Colon (tissue), 2 donors: Measurements from ENCODE around the gene NCOA7.
"Not testable (repeated sequence)": the region's sequence is repeated elsewhere in the genome, so short reads cannot be mapped to it uniquely, and the experiment has no call there.

Experiments
- FAIRE-seq: peaks from 2 replicates; lab custom pipeline; 2012; peaks lifted over from hg19 to GRCh38; lab: Jason Lieb, UNC
- donor health status: control.
- donor health status: control.

The NCOA7 gene

DNA sequence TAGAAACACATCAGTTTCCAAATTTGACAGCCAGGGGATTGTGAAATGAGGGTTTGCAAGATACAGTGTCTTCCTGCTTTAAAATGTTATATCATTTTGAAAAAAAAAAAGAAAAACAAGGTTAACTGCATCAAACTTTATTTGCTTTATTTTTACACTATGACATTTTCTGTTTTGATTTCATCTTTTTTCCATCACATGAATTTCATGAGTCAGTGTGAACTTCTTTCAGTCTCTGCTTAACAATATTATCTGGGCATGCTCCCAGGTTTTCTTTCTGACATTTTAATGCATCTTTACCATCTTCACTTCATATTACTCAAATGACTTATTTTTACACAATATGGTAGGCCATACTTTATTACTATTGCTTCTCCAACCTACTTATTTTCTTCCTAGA is 1.9 kb downstream of the NCOA7 start:
- FAIRE-seq: no peak

DNA sequence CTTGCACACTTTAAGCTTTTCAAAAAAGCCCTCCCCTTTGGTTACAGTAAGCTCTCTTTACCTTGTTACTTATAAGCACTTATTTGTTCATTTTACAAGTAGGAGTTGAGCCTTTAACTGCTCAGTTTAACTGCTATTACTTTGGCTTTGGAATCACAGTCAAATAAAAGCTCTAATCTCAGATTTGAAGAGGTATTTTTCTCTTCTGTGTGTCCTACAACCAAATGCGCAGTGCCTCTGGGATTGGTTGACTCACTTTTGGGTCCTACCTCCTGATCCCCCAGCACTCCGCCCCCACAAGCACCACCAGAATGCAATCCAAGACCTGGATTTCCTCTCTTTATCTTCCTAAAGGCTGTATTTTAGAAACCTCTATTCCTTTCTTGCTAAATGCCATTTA is 2.5 kb downstream of the NCOA7 start:
- FAIRE-seq: no peak

DNA sequence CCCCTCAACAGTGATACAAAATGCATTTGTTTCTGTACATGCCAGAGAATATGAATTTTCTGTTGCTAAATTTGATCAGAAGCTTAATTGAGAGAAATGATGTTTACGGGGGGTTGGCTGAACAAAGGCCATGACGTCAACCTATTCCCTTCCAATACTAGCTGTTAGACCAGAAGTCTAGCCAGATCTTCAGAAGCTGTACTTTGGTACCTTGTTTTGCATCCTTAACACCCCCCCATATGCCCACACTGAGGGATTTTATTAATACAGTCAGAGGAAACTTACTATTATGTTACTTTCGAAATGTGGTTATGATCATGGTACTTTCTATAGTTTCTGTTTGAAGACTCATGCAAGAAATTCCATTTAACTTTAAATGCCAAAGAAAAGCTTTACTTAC is 3.1 kb downstream of the NCOA7 start:
- FAIRE-seq: no peak

DNA sequence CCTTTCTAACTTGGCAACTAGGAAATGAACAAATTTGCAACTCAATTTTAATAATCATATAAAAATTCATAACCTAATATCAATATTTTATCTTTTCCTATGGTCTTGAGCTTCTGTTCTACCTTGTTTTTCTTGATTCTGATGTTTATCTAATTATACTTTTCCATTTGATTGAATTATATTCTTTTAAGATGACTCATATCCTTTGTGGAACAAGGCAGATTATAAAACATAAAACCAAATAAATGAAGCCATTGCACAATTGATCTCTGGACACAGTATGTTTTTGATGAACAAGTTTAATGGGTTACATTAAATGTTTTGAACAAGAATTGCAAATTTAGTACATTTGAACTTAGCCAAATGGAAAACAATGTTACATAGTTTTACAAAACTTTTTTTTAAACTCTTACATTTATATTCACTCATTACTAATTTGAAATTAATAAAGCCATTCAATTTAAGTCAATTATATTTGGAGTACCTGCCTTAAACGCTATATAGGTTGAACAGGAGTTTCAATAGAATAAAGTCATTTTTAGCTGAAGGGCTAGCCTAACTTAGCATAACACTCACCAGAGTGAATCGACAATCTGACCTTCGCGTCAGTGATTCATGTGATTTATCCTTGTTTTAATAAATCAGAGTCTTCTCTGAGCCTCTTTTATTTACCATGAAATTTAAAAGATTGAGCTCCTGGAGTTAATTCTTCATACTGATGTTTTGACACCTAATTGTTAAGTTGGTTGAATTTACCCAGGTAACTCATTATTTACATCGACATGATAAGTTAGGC is 3.8 kb downstream of the NCOA7 start:
- FAIRE-seq: no peak

DNA sequence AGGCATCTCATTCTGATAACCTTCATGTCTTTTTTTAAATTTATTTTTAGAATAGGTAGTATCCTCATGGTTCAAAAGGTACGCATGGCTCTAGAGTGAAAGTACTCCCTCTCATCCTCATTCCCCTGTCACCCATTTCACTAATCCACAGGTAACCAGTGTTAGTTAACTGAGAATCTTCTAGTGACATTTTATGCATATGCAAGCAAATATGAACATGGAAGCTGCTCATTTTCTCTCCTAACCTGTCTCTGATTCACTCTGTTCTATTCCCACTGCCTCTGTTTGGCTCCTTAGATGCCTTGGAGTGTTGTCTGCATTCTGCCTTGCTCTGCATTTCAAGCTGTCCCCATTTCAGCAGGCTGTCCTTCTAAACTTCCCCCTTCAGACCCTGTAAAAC is 4.5 kb downstream of the NCOA7 start:
- no peak for FAIRE-seq

DNA sequence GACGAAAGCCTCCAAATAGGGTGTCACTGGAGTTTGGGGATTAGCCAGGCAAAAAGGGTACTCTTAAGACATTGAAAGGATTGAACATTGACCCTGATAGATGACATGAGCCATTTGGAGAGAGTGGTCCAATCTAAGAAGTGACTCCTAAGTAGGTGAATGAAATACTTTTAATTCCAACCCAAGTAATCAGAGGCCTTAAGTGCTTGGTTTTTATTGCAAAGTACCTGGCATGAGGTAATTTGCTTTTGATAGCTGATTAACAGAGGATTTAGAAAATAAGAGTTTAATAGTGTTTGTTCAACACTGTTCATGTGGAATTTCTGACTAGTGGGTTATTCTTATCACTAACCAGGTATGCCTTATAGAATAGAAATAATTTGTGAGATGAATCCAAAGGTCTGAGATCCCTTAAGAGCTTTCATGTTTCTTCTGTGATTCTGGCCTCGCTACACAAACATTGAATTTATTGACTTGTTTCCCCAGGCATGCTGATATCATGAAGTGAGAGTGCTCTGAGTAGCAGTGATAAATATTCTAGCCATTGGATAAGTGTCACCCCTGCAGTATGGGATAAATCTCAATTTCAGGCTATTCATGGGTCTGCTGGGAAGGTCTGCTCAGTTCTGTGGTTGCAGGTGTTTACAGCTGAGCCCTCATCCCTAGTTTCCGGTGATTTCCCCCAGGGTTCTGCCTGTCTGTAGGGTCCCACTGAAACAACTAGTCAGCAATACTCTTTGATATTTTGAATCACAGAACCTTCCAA is 6.5 kb downstream of the NCOA7 start:
- FAIRE-seq: no peak

DNA sequence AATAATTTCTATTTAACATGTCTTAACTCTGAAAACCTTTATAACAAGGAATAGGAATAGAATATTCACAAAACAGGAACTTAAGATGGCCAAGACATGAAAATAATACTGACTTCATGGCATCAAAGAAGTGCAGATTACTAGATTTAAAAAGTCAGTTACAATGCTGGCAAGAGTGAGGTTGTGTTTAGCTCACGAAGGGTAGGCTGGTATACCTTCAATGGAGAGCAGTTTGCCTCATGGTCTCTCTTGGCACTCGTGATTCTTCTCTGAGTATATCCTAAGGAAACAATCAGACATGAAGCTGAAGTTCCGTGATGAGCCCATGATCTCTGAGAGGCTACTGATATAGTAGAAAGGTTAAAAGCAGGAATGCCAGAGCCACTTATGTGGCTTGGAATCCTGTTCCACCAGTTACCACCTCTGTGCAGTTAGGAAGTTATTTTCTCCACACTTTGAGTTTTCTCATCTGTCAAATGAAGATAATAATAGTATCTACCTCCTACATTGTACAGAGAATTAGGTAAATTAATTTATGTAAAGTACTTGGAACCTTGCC is 7.2 kb downstream of the NCOA7 start:
- no peak for FAIRE-seq

DNA sequence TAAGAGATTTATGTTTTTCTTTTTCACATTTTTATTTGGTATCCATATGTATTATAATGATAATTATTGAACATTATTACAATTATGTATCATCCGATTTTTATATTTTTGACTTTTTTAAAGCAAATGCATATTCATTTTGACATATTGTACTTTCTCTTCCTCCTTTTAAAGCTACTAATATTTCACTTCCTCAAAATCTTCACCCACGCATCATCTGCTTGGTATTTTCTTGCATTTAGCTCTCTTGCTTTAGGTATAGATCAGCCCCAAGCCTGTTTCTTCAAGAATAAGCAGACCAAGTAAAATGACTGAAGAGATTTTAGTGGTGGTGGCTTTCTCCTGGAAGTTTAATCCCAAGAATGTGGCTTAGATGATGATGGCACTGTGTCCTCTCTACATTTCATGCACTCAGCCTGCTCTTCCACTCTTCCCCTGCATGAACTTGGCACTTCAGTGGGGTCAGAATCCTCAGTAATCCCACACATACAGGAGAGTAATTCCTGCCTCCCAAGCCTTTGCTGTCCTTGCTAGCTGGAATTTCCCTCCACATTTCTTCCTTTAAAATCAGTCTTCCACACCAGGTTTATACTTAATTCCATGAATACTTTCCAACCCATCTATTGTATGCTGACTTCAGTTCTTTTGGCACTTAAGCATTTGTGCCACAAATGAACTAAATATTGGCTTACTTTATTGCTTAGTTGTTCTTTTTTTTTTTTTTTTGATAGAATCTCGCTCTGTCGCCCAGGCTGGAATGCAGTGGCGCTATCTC is 8.2 kb downstream of the NCOA7 start:
- FAIRE-seq: no peak

DNA sequence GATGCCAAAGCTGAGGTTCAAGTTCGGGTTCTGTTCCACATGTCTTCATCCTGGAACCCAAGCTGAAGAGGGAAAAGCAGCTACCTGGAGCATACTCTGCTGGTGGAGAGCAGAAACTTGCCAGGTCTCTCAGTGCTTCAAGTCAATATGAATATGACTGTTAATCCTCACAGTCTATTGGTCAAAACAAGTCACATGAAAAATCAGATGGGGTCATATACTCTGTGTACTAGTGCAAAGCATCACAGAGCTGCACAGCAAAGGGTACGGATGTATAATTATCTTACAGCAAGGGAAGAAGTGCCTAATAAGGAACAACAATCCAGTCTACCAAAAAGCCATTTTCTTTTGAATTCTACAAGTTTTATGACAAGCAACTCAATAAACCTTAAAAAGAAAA is 11.6 kb downstream of the NCOA7 start:
- FAIRE-seq: no peak

DNA sequence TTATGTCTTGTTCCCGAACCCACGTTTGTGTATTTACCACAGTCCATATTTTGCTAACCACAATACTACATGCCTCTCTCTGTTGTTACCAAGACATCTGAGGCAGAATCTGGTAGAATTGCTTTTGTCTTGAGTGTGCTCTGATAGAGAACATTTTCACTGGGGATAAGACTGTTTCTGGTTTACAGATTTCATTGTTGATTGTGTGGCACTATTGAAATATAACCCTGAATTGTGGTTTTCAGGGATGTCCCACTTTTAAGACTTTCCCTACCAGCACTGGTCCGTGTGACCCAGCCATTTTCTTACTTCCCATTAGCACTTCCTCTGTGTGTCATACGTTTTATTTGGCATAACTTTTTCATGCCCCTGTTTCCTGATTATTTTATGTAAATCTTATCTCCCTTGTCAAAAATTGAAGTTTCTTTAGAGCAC is 12.2 kb downstream of the NCOA7 start:
- FAIRE-seq: no peak

DNA sequence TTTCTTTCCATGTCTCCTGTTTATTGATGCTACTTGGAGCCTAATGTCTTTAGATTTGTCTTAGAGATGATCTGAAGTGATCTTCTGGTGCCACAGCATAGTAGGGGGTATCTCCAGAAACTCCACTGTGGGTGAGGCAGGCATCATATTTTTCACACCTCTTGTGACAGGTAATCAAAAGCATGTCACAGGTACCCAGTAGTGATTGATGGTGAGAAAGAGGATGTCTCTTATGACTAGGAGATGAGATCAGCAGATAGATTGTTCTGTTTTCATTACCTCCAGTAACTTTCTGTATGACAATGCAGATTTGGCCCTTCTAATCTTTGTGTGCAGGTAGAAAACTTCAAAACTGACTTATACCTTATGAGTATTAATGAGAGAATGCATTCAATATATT is 13.5 kb downstream of the NCOA7 start:
- no peak for FAIRE-seq

DNA sequence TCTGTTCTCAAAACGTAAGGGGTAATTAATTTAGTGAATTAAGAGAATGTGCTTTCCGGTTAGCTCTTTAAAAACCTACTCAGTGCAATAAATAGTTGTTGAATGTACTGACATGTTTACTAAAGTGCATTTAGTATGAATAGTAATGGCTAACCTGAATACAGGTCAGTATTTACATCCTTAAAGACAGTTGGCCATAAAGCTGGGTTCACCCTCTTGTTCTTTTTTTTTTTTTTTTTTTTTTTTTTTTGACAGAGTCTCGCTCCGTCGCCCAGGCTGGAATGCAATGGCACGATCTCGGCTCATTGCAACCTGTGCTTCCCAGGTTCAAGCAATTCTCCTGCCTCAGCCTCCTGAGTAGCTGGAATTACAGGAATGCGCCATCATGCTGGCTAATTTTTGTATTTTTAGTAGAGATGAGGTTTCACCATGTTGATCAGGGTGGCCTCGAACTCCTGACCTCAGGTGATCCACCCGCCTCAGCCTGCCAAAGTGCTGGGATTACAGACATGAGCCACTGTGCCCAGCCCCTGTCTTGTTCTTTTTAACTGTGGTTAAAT is 14.2 kb downstream of the NCOA7 start:
- not testable (repeated sequence) for FAIRE-seq

DNA sequence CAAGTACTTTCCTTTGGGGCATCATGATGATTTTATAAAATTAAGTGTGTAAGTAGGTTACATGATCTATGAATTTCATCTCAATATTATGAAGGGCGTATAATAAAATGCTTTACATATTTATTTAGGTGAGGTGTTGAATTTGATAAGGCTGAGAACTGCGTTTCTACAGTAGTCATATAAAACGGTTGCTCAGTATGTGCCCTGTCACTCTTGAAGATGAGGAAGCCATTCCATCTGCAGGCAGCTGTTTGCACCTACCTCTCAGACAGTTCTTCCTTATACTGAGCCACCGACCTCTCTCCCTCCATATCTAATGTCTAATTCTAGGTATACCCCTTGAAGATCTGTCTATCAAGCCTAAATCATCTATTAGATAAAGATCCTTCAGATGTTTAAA is 16.1 kb downstream of the NCOA7 start:
- no peak for FAIRE-seq

DNA sequence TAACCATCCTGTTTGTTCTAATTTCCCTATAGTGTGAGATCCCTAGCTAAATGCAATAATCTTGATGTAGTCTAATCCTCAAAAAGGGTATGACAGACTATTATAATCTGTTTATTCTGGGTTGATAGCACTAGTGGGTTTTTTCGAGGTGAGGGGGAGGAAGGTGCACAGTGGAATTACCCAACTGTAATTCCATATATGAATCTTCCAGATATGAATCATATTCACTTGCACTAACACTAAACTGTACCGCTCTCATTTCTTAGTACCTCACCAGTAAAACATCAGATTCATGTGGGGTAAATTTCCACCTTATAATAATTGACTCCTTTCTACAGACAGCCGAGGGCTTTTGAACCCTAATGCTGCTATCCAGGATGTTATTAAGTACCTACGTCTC is 16.5 kb downstream of the NCOA7 start:
- FAIRE-seq: no peak

DNA sequence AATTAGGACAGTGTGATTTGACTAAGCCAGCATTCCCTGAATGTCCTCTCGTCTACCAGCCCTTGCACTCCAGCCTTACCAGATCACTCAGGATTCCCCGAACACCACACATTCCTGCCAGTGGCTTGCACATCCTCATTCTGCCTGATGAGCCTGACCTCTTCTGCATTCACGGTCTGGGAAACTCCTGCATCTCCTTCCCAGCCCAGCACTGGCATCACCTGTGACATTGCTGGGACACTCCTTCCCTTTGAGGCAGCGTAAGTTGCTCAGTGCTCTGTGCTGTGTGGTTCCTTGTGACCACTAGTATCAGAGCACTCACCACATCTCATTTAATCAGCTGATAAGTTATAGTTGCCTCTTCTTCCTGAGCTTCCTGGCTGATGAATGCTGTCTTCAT is 17.3 kb downstream of the NCOA7 start:
- no peak for FAIRE-seq

DNA sequence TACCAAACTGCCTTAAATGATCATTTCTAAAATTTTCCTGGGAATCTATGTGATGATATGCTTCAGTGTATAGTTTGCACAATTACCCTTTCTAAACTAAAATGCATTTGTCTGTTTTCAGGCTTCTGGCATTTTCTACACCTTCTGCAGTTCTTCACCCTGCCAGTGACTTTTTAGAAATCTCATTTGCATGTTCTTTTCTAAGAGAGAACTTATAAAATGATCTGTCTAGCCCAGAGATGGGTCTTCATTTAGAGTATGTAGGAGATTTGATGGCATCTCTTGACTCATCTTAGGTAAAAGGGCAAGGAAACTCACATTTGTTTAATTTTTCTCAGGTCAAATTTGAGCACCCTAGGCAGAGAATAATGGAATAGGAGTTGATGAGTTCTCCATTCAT is 17.8 kb downstream of the NCOA7 start:
- FAIRE-seq: no peak

DNA sequence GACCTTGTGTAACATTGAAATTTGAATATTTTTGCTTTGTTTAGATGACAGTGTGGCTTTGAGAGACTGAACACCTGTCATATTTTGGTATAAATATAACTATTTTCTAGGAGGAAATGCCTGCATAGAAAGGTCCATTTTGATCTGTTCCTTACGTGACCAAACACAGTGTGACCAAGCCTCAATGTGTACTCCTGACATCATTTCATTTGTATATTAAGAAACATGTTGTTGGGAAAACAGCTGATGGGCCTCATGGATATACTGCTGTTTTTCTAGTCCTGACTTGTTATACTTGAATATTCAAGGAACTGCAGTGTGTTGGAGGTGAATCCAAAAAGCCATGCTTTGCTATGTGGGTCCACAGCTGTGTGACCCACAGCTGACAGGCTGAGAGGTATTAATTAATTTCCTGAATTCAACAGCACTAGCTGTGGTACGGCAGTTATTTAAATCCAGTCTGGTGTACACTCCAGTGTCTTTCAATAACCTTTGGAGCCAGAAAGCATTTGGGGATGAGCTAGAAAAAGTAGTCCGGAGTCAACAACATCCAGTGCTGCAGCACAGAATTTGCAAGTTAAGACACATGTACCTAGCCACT is 18.9 kb downstream of the NCOA7 start:
- FAIRE-seq: no peak

DNA sequence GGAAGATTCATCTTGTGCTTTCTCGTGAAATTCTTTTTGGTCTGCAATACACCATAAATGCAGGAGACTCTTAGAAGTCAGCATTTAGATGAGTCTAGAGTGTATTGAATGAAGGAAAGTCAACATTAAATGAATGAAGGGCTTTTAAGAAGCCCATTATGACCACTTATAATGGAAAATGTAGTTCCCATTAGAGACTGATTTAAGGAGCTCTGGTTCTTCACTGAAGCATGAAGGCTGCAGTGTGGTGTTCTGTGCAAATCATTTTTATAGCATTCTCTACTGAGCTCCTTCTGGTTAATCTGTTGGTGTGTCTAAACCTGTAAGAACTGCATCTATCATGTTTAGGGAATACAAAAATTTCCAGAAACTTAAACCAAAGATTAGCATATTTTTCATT is 19.7 kb downstream of the NCOA7 start:
- no peak for FAIRE-seq

DNA sequence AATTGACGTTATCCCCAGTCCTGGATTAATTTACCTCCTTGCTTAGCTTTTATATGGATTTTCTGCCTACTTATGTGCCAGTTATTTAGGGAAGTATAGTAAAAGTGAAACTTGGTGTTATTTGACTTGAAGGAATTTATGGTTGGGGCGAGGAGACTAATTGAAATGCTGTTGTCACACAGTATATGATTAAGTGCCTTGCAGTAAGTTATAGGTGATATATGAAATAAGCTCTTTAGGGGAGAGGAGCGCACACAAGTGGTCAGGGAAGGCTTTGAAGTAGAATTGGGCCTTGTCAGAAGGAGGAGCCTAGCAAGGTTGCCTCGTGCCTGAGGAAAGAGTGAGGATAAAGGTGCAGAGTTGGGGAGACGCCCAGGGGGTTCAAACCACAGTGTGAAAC is 20.5 kb downstream of the NCOA7 start:
- FAIRE-seq: no peak

DNA sequence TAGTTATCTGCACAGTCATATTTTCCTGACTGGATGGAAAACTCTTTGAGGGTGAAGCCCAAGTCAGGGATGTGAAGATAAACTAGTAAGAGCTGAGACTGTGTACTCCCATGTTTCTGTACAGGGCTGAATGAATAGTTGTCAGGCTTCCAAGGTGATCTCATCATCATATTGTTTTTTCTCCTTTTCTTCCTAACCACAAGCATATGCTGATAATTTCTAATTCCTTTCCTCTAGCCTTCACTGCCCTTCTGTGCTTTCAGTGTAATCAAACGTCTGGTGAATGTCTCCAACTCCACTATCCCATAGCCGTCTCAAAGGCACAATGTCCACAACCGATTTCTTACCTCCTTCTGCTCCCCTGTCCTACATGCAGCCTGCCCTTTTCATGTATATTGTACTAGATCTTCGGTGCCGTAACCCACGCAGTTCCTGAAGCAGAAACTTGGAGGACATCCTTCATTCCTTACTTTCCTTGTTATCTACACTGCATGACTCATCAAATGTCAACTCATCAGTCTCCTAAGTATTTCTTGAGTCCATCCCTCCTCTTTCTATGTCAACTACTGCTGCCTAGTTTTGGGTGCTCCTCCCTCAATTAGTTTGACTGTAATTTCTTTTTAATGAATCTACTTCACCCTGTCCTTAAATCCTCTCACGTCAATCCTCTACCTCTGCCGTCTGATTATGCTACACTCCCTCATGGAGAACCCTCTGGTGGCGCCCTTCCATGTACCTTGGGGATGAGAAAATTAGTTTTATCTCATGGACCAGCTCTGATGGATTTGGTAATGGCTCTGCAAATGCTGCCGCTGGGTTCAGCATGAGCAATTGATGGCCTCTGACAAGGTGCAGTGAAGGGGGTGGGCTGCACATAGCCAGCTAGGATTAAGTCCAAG is 21.9 kb downstream of the NCOA7 start:
- no peak for FAIRE-seq

DNA sequence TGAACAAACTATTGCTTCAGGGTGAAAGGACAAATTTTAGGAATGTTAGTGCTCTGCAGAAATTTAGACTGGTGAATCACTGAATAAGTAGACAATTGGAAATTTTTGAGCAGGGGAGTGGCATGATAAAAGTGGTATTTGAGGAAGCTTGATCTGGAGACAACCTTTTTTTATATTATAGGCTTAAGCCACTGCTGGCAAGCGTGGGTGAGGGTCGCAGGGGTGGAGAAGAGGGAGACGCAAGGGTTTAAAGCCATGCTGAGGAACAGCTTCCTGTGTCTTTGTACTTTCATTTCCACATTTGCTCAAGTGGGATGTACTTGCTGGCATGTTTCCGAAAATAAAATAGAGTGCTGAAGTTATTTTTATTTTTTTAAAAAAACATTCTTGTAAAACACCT is 23.7 kb downstream of the NCOA7 start:
- no peak for FAIRE-seq
